Lower lobe of right lung (tissue), 2 donors: ENCODE measurements around the gene C11orf16. TPM values are rescaled to one million over a fixed set of nuclear protein-coding genes. Genes with fewer than 3 reads are reported as not detected.

Source experiments
- ATAC-seq, 2 donors: fragments of 200-7000 bp; cut with Tn5 transposase; one replicate each; pipeline ENCODE4 v1.9.1; 2020 to 2022; ENCODE audit warnings: mild to moderate bottlenecking in 2 of 2, moderate library complexity in 2 of 2
- DNase-seq: peaks from one replicate; pipeline ENCODE4 v3.0.0-alpha.2; 2020
- H3K27ac ChIP-seq: fragments of 200-600 bp; one replicate; pipeline ENCODE4 v1.8.0; 2022
- H3K27me3 ChIP-seq: fragments of 200-600 bp; one replicate; pipeline ENCODE4 v1.8.0; 2022; ENCODE audit warnings: low read depth
- H3K36me3 ChIP-seq: fragments of 200-600 bp; one replicate; pipeline ENCODE4 v1.8.0; 2022; ENCODE audit warnings: mild to moderate bottlenecking
- H3K4me1 ChIP-seq: fragments of 200-600 bp; one replicate; pipeline ENCODE4 v1.8.0; 2022
- H3K4me3 ChIP-seq: fragments of 200-600 bp; one replicate; pipeline ENCODE4 v1.8.0; 2022; ENCODE audit warnings: mild to moderate bottlenecking
- H3K9me3 ChIP-seq: fragments of 200-600 bp; one replicate; pipeline ENCODE4 v1.8.0; 2022
- CTCF ChIP-seq: fragments of 200-600 bp; IDR thresholded peaks from one replicate; pipeline ENCODE4 v1.8.0; 2022; ENCODE audit warnings: antibody characterized with exemption, mild to moderate bottlenecking
- intact Hi-C: fragments of 100-400 bp; cut with DNase I; formaldehyde crosslinking; loops from one replicate; pipeline ENCODE4 v1.11.0; 2022
- total RNA-seq: library from RNA; stranded (reverse); fragmentation: NEBNext Ultra II Directional; extraction: Animal tissue kit (Norgen Biotek cat#: 25700); gene quantifications from one replicate; pipeline ENCODE4 v1.2.1, GENCODE V29; 2021
- donor health status: DM: no; HTN: yes; CAD: no; lungs with severe emphysema.

Gene C11orf16
- total RNA-seq, 1 donor from 2014 or later, result 5.4 TPM

GRCh38 chr11:8961401-8961800 is 28.7 kb upstream of the C11orf16 start:
- DNase-seq, result no peak
- intact Hi-C loops, result no loop called here

GRCh38 chr11:8959546-8960166 is 26.9 kb upstream of the C11orf16 start:
- Histone ChIP-seq H3K27ac (peak overlapping the region; percentile 73), H3K36me3 (peaks cover 32% of the 10 kb centered on the region), H3K4me3 (peak overlapping the region; percentile 25), H3K9me3 (no peaks in the 10 kb centered on the region), H3K27me3 (no peaks in the 10 kb centered on the region), H3K4me1 (peaks cover 31% of the 10 kb centered on the region)
- TF ChIP-seq CTCF, result peak; percentile 57
- intact Hi-C loops, result no loop called here
- DNase-seq, result no peak
- peak; percentile 53 to 61 for ATAC-seq

More at GRCh38 chr11:8961401-8961800, 28.7 kb upstream of the C11orf16 start:
- no peaks in the 10 kb centered on the region for H3K27me3 ChIP-seq
- peaks cover 39% of the 10 kb centered on the region for H3K4me1 ChIP-seq
- no peak for TF ChIP-seq CTCF
- ATAC-seq, result no peak
- no peaks in the 10 kb centered on the region for H3K9me3 ChIP-seq
- peaks cover 17% of the 10 kb centered on the region for H3K36me3 ChIP-seq
- no peak overlapping the region for H3K4me3 ChIP-seq
- no peak overlapping the region for H3K27ac ChIP-seq

GRCh38 chr11:8956860-8957259 is 24.1 kb upstream of the C11orf16 start:
- Histone ChIP-seq H3K27me3 (no peaks in the 10 kb centered on the region), H3K9me3 (no peaks in the 10 kb centered on the region), H3K36me3 (peaks cover 60% of the 10 kb centered on the region), H3K4me3 (no peak overlapping the region), H3K27ac (no peak overlapping the region), H3K4me1 (peaks cover 17% of the 10 kb centered on the region)
- intact Hi-C loops, result no loop called here
- no peak for TF ChIP-seq CTCF
- DNase-seq (no peak), ATAC-seq (no peak)

GRCh38 chr11:8948886-8949285 is 16.1 kb upstream of the C11orf16 start:
- no peaks in the 10 kb centered on the region for H3K4me1 ChIP-seq
- H3K36me3 ChIP-seq, result peaks cover 67% of the 10 kb centered on the region
- intact Hi-C loops, result no loop called here
- no peaks in the 10 kb centered on the region for H3K9me3 ChIP-seq
- DNase-seq (no peak), ATAC-seq (no peak)
- H3K27ac ChIP-seq, result no peak overlapping the region
- H3K27me3 ChIP-seq, result no peaks in the 10 kb centered on the region
- TF ChIP-seq CTCF, result no peak
- no peak overlapping the region for H3K4me3 ChIP-seq

- H3K27ac ChIP-seq, result no peak overlapping the region
- TF ChIP-seq CTCF, result no peak
- intact Hi-C loops, result no loop called here
- no peaks in the 10 kb centered on the region for H3K4me1 ChIP-seq
- no peak overlapping the region for H3K4me3 ChIP-seq
- ATAC-seq, result no peak
- H3K27me3 ChIP-seq, result no peaks in the 10 kb centered on the region
- DNase-seq, result no peak
- H3K9me3 ChIP-seq, result no peaks in the 10 kb centered on the region
- H3K36me3 ChIP-seq, result peaks cover 53% of the 10 kb centered on the region
Measured at GRCh38 chr11:8947230-8947943, 14.6 kb upstream of the C11orf16 start.
